OCI-LY3 (cell line): ENCODE data around the gene DUSP5.

Experiments used
- H2AFZ ChIP-seq: fragments of 200-600, 300-600 bp; shearing (Covaris generic); 2 replicates; pipeline ENCODE4 v1.6.0; 2014; ENCODE audit warnings: antibody characterized with exemption, low read depth, low read length
- H3K27ac ChIP-seq: fragments of 200-600, 300-600 bp; sonication (generic); 2 replicates; pipeline ENCODE4 v1.5.1; 2014; ENCODE audit warnings: mild to moderate bottlenecking, low read length, moderate library complexity, mixed read lengths
- H3K27me3 ChIP-seq: fragments of 200-600, 300-600 bp; sonication (generic); 2 replicates; pipeline ENCODE4 v1.6.1; 2014; ENCODE audit warnings: low read depth, low read length, mixed read lengths
- H3K36me3 ChIP-seq: fragments of 200-600, 300-600 bp; sonication (generic); replicated peaks from 2 replicates; pipeline ENCODE3; 2014; ENCODE audit warnings: low read depth, low read length, mixed read lengths
- H3K4me1 ChIP-seq: fragments of 300-600, 200-600 bp; sonication (generic); 2 replicates; pipeline ENCODE4 v1.6.1; 2014; ENCODE audit warnings: low read length, mixed read lengths
- H3K4me2 ChIP-seq: fragments of 200-600, 300-600 bp; sonication (generic); 2 replicates; pipeline ENCODE4 v1.6.1; 2014; ENCODE audit warnings: low read length, mixed read lengths
- H3K4me3 ChIP-seq: fragments of 300-600, 200-600 bp; sonication (generic); 2 replicates; pipeline ENCODE4 v1.5.1; 2014; ENCODE audit warnings: antibody characterized with exemption, mild to moderate bottlenecking, low read length, moderate library complexity
- H3K79me2 ChIP-seq: fragments of 300-600, 200-600 bp; shearing (Covaris generic); 2 replicates; pipeline ENCODE4 v1.6.1; 2014; ENCODE audit warnings: mild to moderate bottlenecking, low read length, mixed read lengths
- H3K9ac ChIP-seq: fragments of 300-600, 200-600 bp; shearing (Covaris generic); 2 replicates; pipeline ENCODE4 v1.6.0; 2014; ENCODE audit warnings: mild to moderate bottlenecking, low read length, moderate library complexity
- H3K9me3 ChIP-seq: fragments of 200-600, 300-600 bp; shearing (Covaris generic); 2 replicates; pipeline ENCODE4 v1.6.1; 2014; ENCODE audit warnings: low read length, mixed read lengths; ENCODE audit not compliant: insufficient read depth
- H4K20me1 ChIP-seq: fragments of 200-600, 300-600 bp; sonication (generic); 2 replicates; pipeline ENCODE4 v1.6.1; 2016; ENCODE audit warnings: low read length, mixed read lengths; ENCODE audit not compliant: insufficient read depth
- EZH2phosphoT487 ChIP-seq: fragments of 200-600 bp; shearing (Covaris generic); IDR thresholded peaks from 2 replicates; pipeline ENCODE4 v1.6.1; 2018; ENCODE audit warnings: antibody characterized with exemption, mixed run types, low read depth
- TF ChIP-seq, protein P1 (sequence below): fragments of 200-600, 300-600 bp; sonication (generic); IDR thresholded peaks from 2 replicates; pipeline ENCODE4 v1.5.1; 2014; ENCODE audit warnings: antibody characterized with exemption, low read length, low read depth

The DUSP5 gene

DNA sequence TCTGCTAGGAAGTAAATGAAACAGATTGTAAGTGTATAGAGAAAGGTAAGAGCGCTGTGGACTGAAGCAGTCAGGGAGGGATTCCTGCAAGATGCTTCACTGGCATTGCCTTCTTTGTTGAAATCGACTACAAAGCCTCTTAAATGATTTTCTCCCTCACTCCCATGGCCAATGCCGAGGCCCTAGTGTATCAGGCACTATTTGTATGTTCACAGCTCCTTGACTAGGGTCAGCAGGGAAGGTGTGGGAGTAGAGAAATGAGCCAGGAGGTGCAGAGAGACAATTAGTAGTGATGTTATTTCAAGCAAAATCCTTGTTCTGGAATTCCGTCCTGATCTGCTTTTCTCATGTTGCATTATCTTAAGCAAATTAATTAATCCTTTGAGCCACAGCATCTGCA, 22.9 kb upstream of the DUSP5 start:
- Histone ChIP-seq H3K79me2 (no peaks in the 10 kb centered on the region), H3K27me3 (no peaks in the 10 kb centered on the region), H3K4me3 (no peak overlapping the region), H4K20me1 (no peaks in the 10 kb centered on the region), H3K4me1 (no peaks in the 10 kb centered on the region), H3K9me3 (no peaks in the 10 kb centered on the region), H3K27ac (no peak overlapping the region), H3K36me3 (no peaks in the 10 kb centered on the region), H2AFZ (no peak overlapping the region), H3K9ac (no peak overlapping the region), H3K4me2 (no peak overlapping the region)
- TF ChIP-seq, protein P1, sequence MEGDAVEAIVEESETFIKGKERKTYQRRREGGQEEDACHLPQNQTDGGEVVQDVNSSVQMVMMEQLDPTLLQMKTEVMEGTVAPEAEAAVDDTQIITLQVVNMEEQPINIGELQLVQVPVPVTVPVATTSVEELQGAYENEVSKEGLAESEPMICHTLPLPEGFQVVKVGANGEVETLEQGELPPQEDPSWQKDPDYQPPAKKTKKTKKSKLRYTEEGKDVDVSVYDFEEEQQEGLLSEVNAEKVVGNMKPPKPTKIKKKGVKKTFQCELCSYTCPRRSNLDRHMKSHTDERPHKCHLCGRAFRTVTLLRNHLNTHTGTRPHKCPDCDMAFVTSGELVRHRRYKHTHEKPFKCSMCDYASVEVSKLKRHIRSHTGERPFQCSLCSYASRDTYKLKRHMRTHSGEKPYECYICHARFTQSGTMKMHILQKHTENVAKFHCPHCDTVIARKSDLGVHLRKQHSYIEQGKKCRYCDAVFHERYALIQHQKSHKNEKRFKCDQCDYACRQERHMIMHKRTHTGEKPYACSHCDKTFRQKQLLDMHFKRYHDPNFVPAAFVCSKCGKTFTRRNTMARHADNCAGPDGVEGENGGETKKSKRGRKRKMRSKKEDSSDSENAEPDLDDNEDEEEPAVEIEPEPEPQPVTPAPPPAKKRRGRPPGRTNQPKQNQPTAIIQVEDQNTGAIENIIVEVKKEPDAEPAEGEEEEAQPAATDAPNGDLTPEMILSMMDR, result no peak
- TF ChIP-seq EZH2phosphoT487, result no peak

DNA sequence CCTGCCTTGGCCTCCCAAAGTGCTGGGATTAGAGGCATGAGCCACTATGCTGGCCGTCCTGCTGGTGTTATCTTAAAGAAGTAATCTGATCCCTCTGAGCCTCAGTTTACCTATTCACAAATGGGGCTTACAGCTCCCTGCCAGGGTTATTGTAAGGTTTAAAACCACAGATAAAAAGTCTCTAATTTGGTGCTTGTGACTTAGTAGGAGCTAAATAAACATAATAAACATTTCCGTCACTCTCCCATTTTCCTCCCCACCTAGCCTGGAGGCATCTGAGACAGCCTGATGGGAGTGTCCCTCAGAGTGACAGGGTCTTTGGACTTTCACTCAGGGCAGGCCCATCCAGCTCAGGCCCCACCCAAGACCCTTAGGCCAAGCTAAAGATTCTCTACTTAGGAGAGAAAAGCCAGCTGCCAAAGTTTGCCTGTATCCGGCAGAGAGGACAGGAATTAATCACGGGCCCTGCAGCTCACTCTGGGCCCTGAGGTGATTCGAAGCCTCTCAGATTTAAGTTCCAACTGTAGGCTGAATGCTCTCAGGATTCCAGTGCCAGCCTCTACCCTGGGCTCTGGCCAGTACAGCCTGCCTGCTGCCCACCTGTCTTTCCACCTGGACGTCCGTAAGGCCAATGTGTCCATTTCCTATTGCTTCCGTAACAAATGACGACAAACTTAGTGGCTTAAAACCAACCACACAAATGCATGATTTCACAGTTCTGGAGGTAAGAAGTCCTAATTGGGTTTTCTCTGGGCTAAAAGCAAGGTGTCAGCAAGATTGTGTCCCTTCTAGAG, 21.8 kb upstream of the DUSP5 start:
- no peaks in the 10 kb centered on the region for H3K36me3 ChIP-seq
- H3K27ac ChIP-seq, result no peak overlapping the region
- no peaks in the 10 kb centered on the region for H3K9me3 ChIP-seq
- no peaks in the 10 kb centered on the region for H3K27me3 ChIP-seq
- no peaks in the 10 kb centered on the region for H3K79me2 ChIP-seq
- no peaks in the 10 kb centered on the region for H3K4me1 ChIP-seq
- H3K4me2 ChIP-seq, result no peak overlapping the region
- TF ChIP-seq, protein P1, result no peak
- no peak for TF ChIP-seq EZH2phosphoT487
- H3K9ac ChIP-seq, result no peak overlapping the region
- no peak overlapping the region for H2AFZ ChIP-seq
- H3K4me3 ChIP-seq, result no peak overlapping the region
- H4K20me1 ChIP-seq, result no peaks in the 10 kb centered on the region

GRCh38 chr10:110479710-110480109, 18.0 kb upstream of the DUSP5 start:
- no peak overlapping the region for H3K27ac ChIP-seq
- no peaks in the 10 kb centered on the region for H3K79me2 ChIP-seq
- no peak overlapping the region for H3K4me3 ChIP-seq
- H2AFZ ChIP-seq, result no peak overlapping the region
- no peaks in the 10 kb centered on the region for H4K20me1 ChIP-seq
- no peaks in the 10 kb centered on the region for H3K36me3 ChIP-seq
- H3K27me3 ChIP-seq, result no peaks in the 10 kb centered on the region
- no peak overlapping the region for H3K9ac ChIP-seq
- no peak overlapping the region for H3K4me2 ChIP-seq
- TF ChIP-seq, protein P1, result no peak
- TF ChIP-seq EZH2phosphoT487, result no peak
- no peaks in the 10 kb centered on the region for H3K9me3 ChIP-seq
- no peaks in the 10 kb centered on the region for H3K4me1 ChIP-seq

DNA sequence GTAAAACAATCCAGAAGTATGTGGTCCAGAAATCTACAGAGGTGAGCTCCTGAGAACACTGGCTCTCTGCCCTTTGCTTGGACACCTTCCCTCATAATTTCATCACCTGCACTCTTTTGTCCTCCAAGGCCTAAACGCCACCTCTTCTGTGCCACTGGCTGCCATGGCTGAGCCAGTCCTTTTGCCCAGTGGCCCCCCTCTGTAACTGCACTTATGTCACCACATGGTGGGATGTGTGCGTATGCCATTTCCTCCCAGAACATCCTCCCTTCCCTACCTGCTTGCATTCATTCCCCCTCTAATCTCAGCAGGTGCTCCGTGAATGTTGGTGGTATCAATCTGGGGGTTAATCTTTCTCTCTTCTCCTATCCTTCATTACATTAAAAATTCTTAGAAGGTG, 17.3 kb upstream of the DUSP5 start:
- H3K27me3 ChIP-seq, result no peaks in the 10 kb centered on the region
- no peak for TF ChIP-seq EZH2phosphoT487
- TF ChIP-seq, protein P1, result no peak
- no peaks in the 10 kb centered on the region for H4K20me1 ChIP-seq
- no peak overlapping the region for H3K9ac ChIP-seq
- no peak overlapping the region for H2AFZ ChIP-seq
- no peaks in the 10 kb centered on the region for H3K79me2 ChIP-seq
- H3K4me2 ChIP-seq, result no peak overlapping the region
- no peaks in the 10 kb centered on the region for H3K36me3 ChIP-seq
- H3K9me3 ChIP-seq, result no peaks in the 10 kb centered on the region
- H3K27ac ChIP-seq, result no peak overlapping the region
- H3K4me1 ChIP-seq, result no peaks in the 10 kb centered on the region
- H3K4me3 ChIP-seq, result no peak overlapping the region
